ENCODE data around the gene FOSL1.
"Not testable (repeated sequence)": the region's sequence is repeated elsewhere in the genome, so short reads cannot be mapped to it uniquely, and the experiment has no call there.

Gene FOSL1

DNA sequence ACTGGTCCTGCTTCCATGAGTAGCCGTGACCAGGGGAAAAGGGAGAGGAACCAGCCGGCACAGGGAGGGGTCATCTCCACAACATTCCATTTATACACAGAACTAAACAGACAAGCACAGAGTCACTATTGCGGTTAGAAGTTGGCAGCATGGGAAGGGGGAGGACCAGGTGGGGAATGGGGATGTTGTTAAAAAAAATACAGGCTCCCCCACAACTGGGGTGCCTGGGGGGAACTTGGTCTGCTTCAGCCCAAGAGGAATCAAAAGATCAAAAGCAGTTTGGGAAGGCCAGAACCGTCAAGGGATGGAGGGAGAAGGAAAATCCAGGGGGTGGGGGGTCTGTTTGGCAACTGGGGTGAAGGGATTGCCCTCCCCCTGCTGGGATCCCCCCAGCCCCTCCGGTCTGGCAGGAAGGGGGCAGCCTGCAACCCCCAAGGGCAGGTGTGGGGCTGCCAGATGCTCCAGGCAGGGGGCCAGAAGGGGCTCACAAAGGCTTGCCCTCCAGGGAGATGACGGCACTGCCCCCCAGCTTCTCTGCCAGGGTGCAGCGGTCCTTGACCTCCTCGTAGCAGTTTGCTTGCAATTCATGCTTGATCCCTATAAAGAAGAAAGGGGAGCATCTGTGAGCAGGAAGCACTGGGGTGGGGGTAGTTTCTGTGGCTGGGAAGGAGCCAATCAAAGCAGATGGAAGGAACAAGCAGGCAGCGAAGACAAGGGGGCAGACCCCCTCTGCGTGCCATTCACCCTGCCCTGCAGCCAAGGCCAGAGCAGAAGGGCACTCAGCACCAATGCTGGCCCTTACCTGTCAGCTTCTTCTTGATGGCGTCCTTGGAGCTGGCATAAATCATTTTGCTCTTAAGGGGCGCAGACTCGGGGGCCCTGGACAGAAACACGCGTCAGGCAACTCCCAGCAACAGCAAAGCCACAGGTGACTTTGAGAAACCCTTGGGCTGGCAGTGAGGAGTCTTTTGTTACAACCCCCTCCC, 45.0 kb downstream of the FOSL1 start:
- in situ Hi-C loops (cut with MboI; ENCODE audit: low sequenced_read_pairs): no loop called here

GRCh38 chr11:65854161-65854592, 46.0 kb downstream of the FOSL1 start:
- in situ Hi-C loops (cut with MboI; ENCODE audit: low sequenced_read_pairs): no loop called here

- in situ Hi-C loops (cut with MboI; ENCODE audit: low sequenced_read_pairs): no loop called here
These were observed 46.8 kb downstream of the FOSL1 start for GRCh38 chr11:65853246-65853979.

- in situ Hi-C loops (cut with MboI; ENCODE audit: low sequenced_read_pairs): no loop called here
These were observed 47.5 kb downstream of the FOSL1 start for GRCh38 chr11:65852508-65853245.

DNA sequence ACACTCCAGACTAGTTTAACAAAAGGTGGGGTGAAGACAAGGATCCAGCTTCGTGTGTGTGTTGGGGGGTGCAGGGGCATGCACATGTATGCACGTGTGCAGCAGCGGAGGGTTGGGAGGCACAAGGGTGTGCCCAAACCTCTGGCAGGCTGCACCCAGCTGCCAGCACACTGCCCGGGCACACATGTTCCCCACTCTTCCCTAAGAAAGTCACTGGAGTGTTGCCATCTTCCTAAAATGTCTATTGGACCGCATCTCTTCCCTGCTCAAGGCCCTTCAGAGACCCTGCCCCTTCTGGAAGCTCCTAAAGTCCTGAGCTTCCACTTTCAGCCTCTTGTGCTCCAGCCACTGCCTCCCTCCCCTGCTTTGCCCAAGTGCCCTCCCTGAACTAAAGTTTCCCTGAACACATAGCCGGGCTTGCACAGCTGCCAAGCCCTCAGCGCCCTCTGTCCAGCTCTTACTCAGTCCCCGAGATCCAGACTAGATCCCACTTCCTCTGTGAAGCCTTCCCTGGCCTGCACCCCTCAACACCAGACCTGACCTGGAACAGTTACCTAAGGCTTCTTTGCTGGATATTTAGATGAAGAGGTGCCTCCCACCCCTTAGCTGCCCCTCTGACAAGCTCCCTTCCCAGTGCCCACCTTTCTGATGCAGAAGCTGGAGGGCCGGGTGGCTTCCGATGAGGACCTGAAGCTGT, 48.2 kb downstream of the FOSL1 start:
- in situ Hi-C loops (cut with MboI; ENCODE audit: low sequenced_read_pairs): no loop called here

DNA sequence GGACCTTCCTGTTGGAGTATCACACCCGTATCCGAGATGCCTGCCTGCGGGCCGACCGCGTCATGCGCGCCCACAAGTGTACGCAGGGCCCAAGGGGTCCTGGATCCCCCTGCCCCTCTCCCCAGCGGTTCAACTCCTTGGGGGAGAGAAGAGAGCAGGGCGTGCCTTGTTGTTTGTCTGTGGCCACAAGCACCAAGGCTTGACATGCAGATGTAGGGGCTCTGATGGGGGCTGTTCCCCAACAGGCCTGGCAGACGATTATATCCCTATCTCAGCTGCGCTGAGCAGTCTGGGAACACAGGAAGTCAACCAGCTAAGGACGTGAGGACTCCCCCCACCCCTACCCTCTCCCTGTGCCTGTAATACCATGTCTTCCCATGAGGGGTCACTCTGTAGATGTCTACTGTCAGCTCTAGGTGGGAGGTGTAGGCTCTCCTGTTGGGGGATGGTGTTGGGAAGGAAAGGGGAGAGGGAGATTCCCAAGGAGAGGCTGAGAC, 49.1 kb downstream of the FOSL1 start:
- in situ Hi-C loops (cut with MboI; ENCODE audit: low sequenced_read_pairs): no loop called here

GRCh38 chr11:65850217-65851082, 49.7 kb downstream of the FOSL1 start:
- in situ Hi-C loops (cut with MboI; ENCODE audit: low sequenced_read_pairs): no loop called here

DNA sequence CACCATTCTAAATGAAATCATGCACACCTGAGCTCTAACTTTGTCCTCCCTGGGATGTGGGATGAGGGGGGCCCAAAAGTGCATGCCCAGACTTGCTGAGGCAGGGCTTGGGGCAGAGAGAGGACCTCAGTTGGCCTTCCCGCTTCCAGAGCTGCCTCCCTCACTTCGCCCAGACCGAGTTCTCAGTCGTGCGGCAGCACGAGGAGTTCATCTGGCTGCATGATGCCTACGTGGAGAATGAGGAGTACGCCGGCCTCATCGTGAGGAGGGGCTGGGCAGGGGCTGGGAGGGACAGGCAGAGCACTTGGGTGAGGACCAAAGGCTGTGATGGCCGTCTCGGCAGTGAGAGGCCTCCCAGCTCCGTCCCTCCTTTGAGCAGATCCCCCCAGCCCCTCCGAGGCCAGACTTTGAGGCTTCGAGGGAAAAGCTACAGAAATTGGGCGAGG, 50.4 kb downstream of the FOSL1 start:
- in situ Hi-C loops (cut with MboI; ENCODE audit: low sequenced_read_pairs): no loop called here

GRCh38 chr11:65849366-65849765, 50.8 kb downstream of the FOSL1 start:
- in situ Hi-C loops (cut with MboI; ENCODE audit: low sequenced_read_pairs): no loop called here

DNA sequence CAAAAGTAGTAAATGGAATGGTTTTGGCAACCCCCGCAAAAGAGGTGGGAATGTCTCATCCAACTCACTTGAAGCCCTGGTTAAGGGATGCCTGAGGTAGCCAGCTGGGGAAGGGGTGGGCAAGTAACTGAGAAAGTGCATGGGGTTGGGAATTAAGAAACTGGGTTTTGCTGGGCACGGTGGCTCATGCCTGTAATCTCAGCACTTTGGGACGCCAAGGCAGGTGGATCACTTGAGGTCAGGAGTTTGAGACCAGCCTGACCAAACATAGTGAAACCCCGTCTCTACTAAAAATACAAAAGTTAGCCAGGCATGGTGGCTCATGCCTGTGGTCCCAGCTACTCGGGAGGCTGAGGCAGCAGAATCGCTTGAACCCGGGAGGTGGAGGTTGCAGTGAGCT, 51.5 kb downstream of the FOSL1 start:
- in situ Hi-C loops (cut with MboI; ENCODE audit: low sequenced_read_pairs): not testable (repeated sequence)

- in situ Hi-C loops (cut with MboI; ENCODE audit: low sequenced_read_pairs): no loop called here
These were observed 52.4 kb downstream of the FOSL1 start for GRCh38 chr11:65847746-65848145.

DNA sequence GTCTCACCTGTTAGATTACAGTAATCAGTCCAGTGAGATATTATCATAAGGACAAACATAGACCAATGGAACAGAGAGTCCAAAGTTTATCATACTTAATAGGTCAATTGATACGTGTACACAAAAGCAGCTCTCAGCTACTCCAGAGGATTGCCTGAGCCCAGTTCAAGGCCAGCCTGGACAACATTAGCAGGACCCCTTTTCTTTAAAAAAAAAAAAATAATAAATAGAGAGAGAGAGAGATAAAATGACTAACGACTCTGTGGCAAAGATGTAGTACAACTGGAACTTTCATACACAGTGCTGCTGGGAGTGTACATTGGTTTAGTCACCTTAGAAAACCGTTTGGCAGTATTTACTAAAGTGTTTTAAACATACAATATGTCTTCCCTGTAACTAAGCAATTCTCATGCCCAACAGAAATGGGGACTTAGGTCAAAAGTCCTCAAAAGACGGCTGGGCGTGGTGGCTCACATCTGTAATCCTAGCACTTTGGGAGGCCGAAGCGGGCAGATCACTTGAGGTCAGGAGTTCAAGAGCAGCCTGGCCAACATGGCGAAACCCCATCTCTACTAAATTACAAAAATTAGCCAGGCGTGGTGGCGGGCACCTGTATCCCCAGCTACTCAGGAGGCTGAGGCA, 55.8 kb downstream of the FOSL1 start:
- in situ Hi-C loops (cut with MboI; ENCODE audit: low sequenced_read_pairs): no loop called here

- in situ Hi-C loops (cut with MboI; ENCODE audit: low sequenced_read_pairs): no loop called here
These were observed 56.4 kb downstream of the FOSL1 start for GRCh38 chr11:65843811-65844210.

GRCh38 chr11:65842144-65842543, 58.0 kb downstream of the FOSL1 start:
- in situ Hi-C loops (cut with MboI; ENCODE audit: low sequenced_read_pairs): no loop called here

Measured in HL-60/S4 (cell line).